Kidney (tissue), 14 donors: ENCODE results near the gene TBC1D1. TPM values are rescaled to one million over a fixed set of nuclear protein-coding genes. Genes with fewer than 3 reads are reported as not detected.

ENCODE experiments used
- DNase-seq, 5 donors: peaks; one replicate each; pipeline ENCODE4 v3.0.0-alpha.2; 2013 to 2020
- FAIRE-seq: peaks from 2 replicates; lab custom pipeline; 2012; peaks lifted over from hg19 to GRCh38; lab: Jason Lieb, UNC
- H3K27ac ChIP-seq, 2 donors: one replicate each; pipeline ENCODE4 v1.7.0; 2013; ENCODE audit warnings: low read depth in 2 of 2, low read length in 2 of 2, inconsistent platforms in 1 of 2
- H3K27me3 ChIP-seq: one replicate; pipeline ENCODE4 v1.7.1; 2013; ENCODE audit warnings: low read length, inconsistent platforms; ENCODE audit not compliant: control insufficient read depth, insufficient read depth
- H3K36me3 ChIP-seq, 3 donors: one replicate each; pipeline versions ENCODE4 v1.7.0 to v1.7.1; 2013; ENCODE audit warnings: low read length in 3 of 3, control low read depth in 1 of 3, inconsistent platforms in 1 of 3; ENCODE audit not compliant: insufficient read depth in 3 of 3, control insufficient read depth in 2 of 3
- H3K4me1 ChIP-seq, 3 donors: one replicate each; pipeline versions ENCODE4 v1.7.0 to v1.7.1; 2013; ENCODE audit warnings: low read length in 3 of 3, inconsistent platforms in 1 of 3, low read depth in 1 of 3; ENCODE audit not compliant: control insufficient read depth in 2 of 3, insufficient read depth in 2 of 3
- H3K4me3 ChIP-seq, 3 donors: one replicate each; pipeline versions ENCODE4 v1.7.0 to v1.8.1; 2013; ENCODE audit warnings: low read length in 3 of 3, control low read depth in 1 of 3, inconsistent platforms in 1 of 3
- H3K9ac ChIP-seq, 3 donors: one replicate each; pipeline versions ENCODE4 v1.7.0 to v1.7.1; 2013; ENCODE audit warnings: low read length in 3 of 3, control low read depth in 1 of 3, inconsistent platforms in 1 of 3
- H3K9me3 ChIP-seq, 3 donors: one replicate each; pipeline versions ENCODE4 v1.7.0 to v1.7.1; 2013; ENCODE audit warnings: low read length in 3 of 3, control low read depth in 1 of 3, inconsistent platforms in 1 of 3; ENCODE audit not compliant: control insufficient read depth in 2 of 3, insufficient read depth in 1 of 3
- CTCF ChIP-seq: IDR thresholded peaks from 3 replicates; pipeline ENCODE4 v1.5.1; 2012; ENCODE audit warnings: mild to moderate bottlenecking, moderate library complexity, borderline replicate concordance; ENCODE audit not compliant: insufficient read depth; ENCODE audit errors: extremely low read depth
- intact Hi-C: fragments of 100-400 bp; cut with DNase I; formaldehyde crosslinking; loops from one replicate; pipeline ENCODE4 v1.11.1; 2022
- polyA plus RNA-seq: library from polyadenylated mRNA; stranded (reverse); fragments of 350-450 nt; fragmentation: Illumina TruSeq; extraction: RNeasy Lipid Tissue Mini Kit (QIAGEN cat#74804); gene quantifications from one replicate; pipeline ENCODE4 v1.2.3, GENCODE V29; 2014; ENCODE audit warnings: low read depth, low replicate concordance; ENCODE audit not compliant: insufficient read depth
- total RNA-seq: library from RNA; stranded (reverse); fragmentation: NEBNext Ultra II Directional; extraction: Animal tissue kit (Norgen Biotek cat#: 25700); gene quantifications from one replicate; pipeline ENCODE4 v1.2.1, GENCODE V29; 2021
- donor health status: control.
- donor health status: control.
- donor health status: control.
- donor health status: control.
- donor health status: control.
- donor health status: DM: yes; HTN: yes; CAD: no.
- donor health status: Normal renal cell carcinoma (clear cell type).

Gene TBC1D1
- total and polyA plus RNA-seq, 2 donors from 2014 or later: 170 to 182 TPM

- no peak overlapping the region for H3K4me3 ChIP-seq
- intact Hi-C loops: no loop called here
- H3K27ac ChIP-seq: no peak overlapping the region
- FAIRE-seq: no peak
- no peak for DNase-seq
- no peak for TF ChIP-seq CTCF
- H3K27me3 ChIP-seq: no peaks in the 10 kb centered on the region
- peaks cover 0 to 14% (median 13%) of the 10 kb centered on the region in 3 donors for H3K36me3 ChIP-seq
- no peaks in the 10 kb centered on the region for H3K9me3 ChIP-seq
- peaks cover 5 to 14% (median 6%) of the 10 kb centered on the region in 3 donors for H3K4me1 ChIP-seq
- H3K9ac ChIP-seq: no peak overlapping the region
Observed at GRCh38 chr4:38065176-38065575, 174.3 kb downstream of the TBC1D1 start.

- no peak for DNase-seq
- Histone ChIP-seq H3K36me3 (peaks cover 0 to 12% (median 8%) of the 10 kb centered on the region in 3 donors), H3K27ac (no peak overlapping the region), H3K9ac (no peak overlapping the region), H3K4me3 (no peak overlapping the region), H3K4me1 (peaks cover 5 to 14% (median 6%) of the 10 kb centered on the region in 3 donors), H3K9me3 (no peaks in the 10 kb centered on the region), H3K27me3 (no peaks in the 10 kb centered on the region)
- TF ChIP-seq CTCF: no peak
- no peak for FAIRE-seq
- intact Hi-C loops: no loop called here
Observed at GRCh38 chr4:38065900-38066299, 175.0 kb downstream of the TBC1D1 start.

GRCh38 chr4:38067499-38067898 lies 176.6 kb downstream of the TBC1D1 start:
- FAIRE-seq (no peak), DNase-seq (no peak)
- H3K4me3 ChIP-seq: no peak overlapping the region
- H3K4me1 ChIP-seq: peaks cover 5 to 14% (median 6%) of the 10 kb centered on the region in 3 donors
- H3K36me3 ChIP-seq: peaks cover 0 to 12% (median 4%) of the 10 kb centered on the region in 3 donors
- TF ChIP-seq CTCF: no peak
- H3K9ac ChIP-seq: no peak overlapping the region
- H3K27me3 ChIP-seq: no peaks in the 10 kb centered on the region
- no peak overlapping the region for H3K27ac ChIP-seq
- no peaks in the 10 kb centered on the region for H3K9me3 ChIP-seq
- intact Hi-C loops: no loop called here

GRCh38 chr4:38068107-38068506 lies 177.2 kb downstream of the TBC1D1 start:
- peaks cover 3 to 8% (median 5%) of the 10 kb centered on the region in 3 donors for H3K4me1 ChIP-seq
- DNase-seq: no peak
- FAIRE-seq: no peak
- H3K27ac ChIP-seq: no peak overlapping the region
- intact Hi-C loops: no loop called here
- H3K27me3 ChIP-seq: no peaks in the 10 kb centered on the region
- H3K9me3 ChIP-seq: no peaks in the 10 kb centered on the region
- H3K4me3 ChIP-seq: no peak overlapping the region
- no peak for TF ChIP-seq CTCF
- no peak overlapping the region for H3K9ac ChIP-seq
- peaks cover 0 to 15% (median 4%) of the 10 kb centered on the region in 3 donors for H3K36me3 ChIP-seq
